SK-N-SH (cell line): ENCODE measurements around the gene MAPK10. TPM values are rescaled to one million over a fixed set of nuclear protein-coding genes. Genes with fewer than 3 reads are reported as not detected.
"Not testable (repeated sequence)": the region's sequence is repeated elsewhere in the genome, so short reads cannot be mapped to it uniquely, and the experiment has no call there.

Experiments
- CTCF ChIA-PET: fragments of 300-600, 350-600 bp; formaldehyde crosslinking; extraction: SDS; loops from one replicate; lab custom pipeline; 2021; lab: Yijun Ruan, JAX
- POLR2A ChIA-PET: fragments of 350-600 bp; sonication (Branson Sonifier 250); formaldehyde crosslinking; extraction: SDS; loops from one replicate; lab custom pipeline; 2020; ENCODE audit warnings: antibody characterized with exemption, inconsistent platforms; lab: Yijun Ruan, JAX
- DNase-seq: peaks from one replicate; pipeline ENCODE4 v3.0.0; 2012
- H2AFZ ChIP-seq: fragments of 200-600 bp; sonication (generic); 2 replicates; pipeline ENCODE4 v1.8.1; 2016; ENCODE audit warnings: antibody characterized with exemption, mild to moderate bottlenecking, low read depth
- H3F3A ChIP-seq: fragments of 200-600 bp; sonication (generic); replicated peaks from 2 replicates; pipeline ENCODE3; 2016; ENCODE audit warnings: antibody characterized with exemption, mild to moderate bottlenecking; ENCODE audit not compliant: insufficient read depth
- H3K27ac ChIP-seq, 2 experiments: fragments of 200-500 bp in 1 of 2; fragments of 200-600 bp in 1 of 2; sonication (Bioruptor generic) in 1 of 2; sonication (generic), shearing (Covaris generic) in 1 of 2; 2 replicates each; pipeline versions ENCODE4 v1.5.1 to v1.6.1; 2014 to 2016; ENCODE audit warnings: low read depth in 2 of 2, inconsistent platforms in 1 of 2, low read length in 1 of 2, mild to moderate bottlenecking in 1 of 2, mixed read lengths in 1 of 2
- H3K27me3 ChIP-seq: fragments of 200-600 bp; sonication (generic), shearing (Covaris generic); 2 replicates; pipeline ENCODE4 v1.6.1; 2016; ENCODE audit warnings: mixed run types; ENCODE audit not compliant: insufficient read depth
- H3K36me3 ChIP-seq, 2 experiments: fragments of 200-500 bp in 1 of 2; fragments of 200-600 bp in 1 of 2; sonication (Bioruptor generic) in 1 of 2; sonication (generic) in 1 of 2; replicated peaks in 1 of 2; 2 replicates each; pipeline versions ENCODE3 to v1.5.1; 2014 to 2016; ENCODE audit warnings: low read length in 1 of 2, mild to moderate bottlenecking in 1 of 2; ENCODE audit not compliant: insufficient read depth in 2 of 2, control insufficient read depth in 1 of 2
- H3K4me1 ChIP-seq, 2 experiments: fragments of 200-500 bp in 1 of 2; fragments of 200-600 bp in 1 of 2; sonication (Bioruptor generic) in 1 of 2; sonication (generic), shearing (Covaris generic) in 1 of 2; 2 replicates each; pipeline versions ENCODE4 v1.5.1 to v1.6.1; 2014 to 2016; ENCODE audit warnings: low read depth in 1 of 2, low read length in 1 of 2, mixed run types in 1 of 2; ENCODE audit not compliant: insufficient read depth in 2 of 2, control insufficient read depth in 1 of 2
- H3K4me2 ChIP-seq: fragments of 200-600 bp; sonication (generic), shearing (Covaris generic); 2 replicates; pipeline ENCODE4 v1.6.1; 2017; ENCODE audit warnings: mixed run types
- H3K4me3 ChIP-seq, 2 experiments: fragments of 200-500 bp in 1 of 2; fragments of 200-600 bp in 1 of 2; sonication (Bioruptor generic) in 1 of 2; sonication (generic), shearing (Covaris generic) in 1 of 2; 2 replicates each; pipeline versions ENCODE4 v1.5.1 to v1.8.1; 2014 to 2016; ENCODE audit warnings: low read depth in 2 of 2, inconsistent platforms in 1 of 2, low read length in 1 of 2, mild to moderate bottlenecking in 1 of 2, mixed read lengths in 1 of 2, moderate library complexity in 1 of 2
- H3K79me2 ChIP-seq: fragments of 200-600 bp; sonication (generic); 2 replicates; pipeline ENCODE4 v1.8.1; 2017; ENCODE audit warnings: mild to moderate bottlenecking; ENCODE audit not compliant: insufficient read depth
- H3K9ac ChIP-seq: fragments of 200-600 bp; sonication (generic); 2 replicates; pipeline ENCODE4 v1.6.1; 2017; ENCODE audit warnings: mixed run types
- H3K9me2 ChIP-seq: fragments of 200-600 bp; sonication (generic); 2 replicates; pipeline ENCODE4 v1.6.1; 2017; ENCODE audit warnings: mixed run types
- H3K9me3 ChIP-seq: fragments of 200-600 bp; sonication (generic); 2 replicates; pipeline ENCODE4 v1.6.1; 2017; ENCODE audit warnings: mixed run types, mild to moderate bottlenecking, moderate library complexity
- H4K20me1 ChIP-seq: fragments of 200-600 bp; sonication (generic); 2 replicates; pipeline ENCODE4 v1.6.1; 2017; ENCODE audit warnings: mild to moderate bottlenecking, mixed run types; ENCODE audit not compliant: insufficient read depth
- CHD2 ChIP-seq: fragments of 150-350 bp; IDR thresholded peaks from 2 replicates; pipeline ENCODE4 v1.6.1; 2018; ENCODE audit warnings: low read length; ENCODE audit not compliant: partially characterized antibody
- EZH2phosphoT487 ChIP-seq: fragments of 200-600 bp; sonication (generic); IDR thresholded peaks from 2 replicates; pipeline ENCODE4 v1.6.1; 2017; ENCODE audit warnings: low read depth, mixed run types, mild to moderate bottlenecking, antibody characterized with exemption, moderate library complexity, borderline replicate concordance
- FOSL2 ChIP-seq: IDR thresholded peaks from 2 replicates; pipeline ENCODE4 v1.4.0; 2012; ENCODE audit warnings: low read depth, mild to moderate bottlenecking, moderate library complexity, borderline replicate concordance
- FOXJ3 ChIP-seq: sonication (generic); formaldehyde crosslinking; IDR thresholded peaks from 2 replicates; pipeline ENCODE4 v1.5.1; 2020; ENCODE audit warnings: mild to moderate bottlenecking, missing genetic modification reagents
- GABPA ChIP-seq: IDR thresholded peaks from 2 replicates; pipeline ENCODE4 v1.4.0; 2012; ENCODE audit warnings: low read depth, mild to moderate bottlenecking
- NFIC ChIP-seq: IDR thresholded peaks from 2 replicates; pipeline ENCODE4 v1.4.0; 2012; ENCODE audit warnings: borderline replicate concordance
- NRF1 ChIP-seq: IDR thresholded peaks from 2 replicates; pipeline ENCODE4 v1.6.1; 2012; ENCODE audit warnings: low read depth, mild to moderate bottlenecking, low read length
- PBX3 ChIP-seq: IDR thresholded peaks from 2 replicates; pipeline ENCODE4; 2012
- POLR2AphosphoS5 ChIP-seq: IDR thresholded peaks from 2 replicates; pipeline ENCODE4 v1.6.1; 2012; ENCODE audit warnings: low read depth, low read length
- RCOR1 ChIP-seq: fragments of 150-350 bp; IDR thresholded peaks from 2 replicates; pipeline ENCODE4 v1.6.1; 2017; ENCODE audit warnings: antibody characterized with exemption, low read length
- RFX5 ChIP-seq: IDR thresholded peaks from 2 replicates; pipeline ENCODE4 v1.6.1; 2012; ENCODE audit warnings: mild to moderate bottlenecking, improper control_type of control experiment, low read length
- RXRA ChIP-seq: IDR thresholded peaks from 2 replicates; pipeline ENCODE4 v1.4.0; 2012; ENCODE audit warnings: low read depth, mild to moderate bottlenecking, borderline replicate concordance
- TAF1 ChIP-seq: IDR thresholded peaks from 2 replicates; pipeline ENCODE4 v1.6.1; 2012; ENCODE audit warnings: low read depth, mild to moderate bottlenecking, low read length, moderate library complexity, borderline replicate concordance
- TCF12 ChIP-seq: IDR thresholded peaks from 2 replicates; pipeline ENCODE4 v1.4.0; 2012
- WGBS: methylation state at CpG from one replicate; pipeline ENCODE4 v1.1.6; 2017; ENCODE audit warnings: low lambda C conversion rate; 5-methylcytosine and 5-hydroxymethylcytosine counted together
- polyA plus RNA-seq, 3 experiments: library from polyadenylated mRNA; depleted of rRNA; stranded (reverse); fragments of >200 nt; gene quantifications; 2 replicates each; pipeline ENCODE4 v1.2.3, GENCODE V29; 2012
- TF ChIP-seq, protein P1 (sequence below): IDR thresholded peaks from 2 replicates; pipeline ENCODE4 v1.4.0; 2012; ENCODE audit warnings: low read depth, borderline replicate concordance
- TF ChIP-seq, protein P2 (sequence below): fragments of 200-600 bp; sonication (generic); IDR thresholded peaks from 2 replicates; pipeline ENCODE4 v1.6.1; 2017; ENCODE audit warnings: antibody characterized with exemption, mild to moderate bottlenecking, moderate library complexity
- TF ChIP-seq, protein P3 (sequence below): fragments of 150-350 bp; IDR thresholded peaks from 2 replicates; pipeline ENCODE4 v1.6.1; 2017; ENCODE audit warnings: antibody characterized with exemption, low read length, low read depth, borderline replicate concordance

The MAPK10 gene
- polyA plus RNA-seq, 1 of the 3 experiments (the other 2 are of a cell fraction), result 8.1 TPM

- H3K36me3 ChIP-seq, H3K9ac ChIP-seq, DNase-seq, H3K9me2 ChIP-seq, H4K20me1 ChIP-seq, H3F3A ChIP-seq, H3K9me3 ChIP-seq, H3K27me3 ChIP-seq, H3K4me2 ChIP-seq, POLR2A ChIA-PET, H3K79me2 ChIP-seq, H3K4me1 ChIP-seq, CTCF ChIA-PET, H3K4me3 ChIP-seq, H3K27ac ChIP-seq, H2AFZ ChIP-seq: not testable (repeated sequence)
- WGBS, result 73% methylated on average over 3 of the region's 15 CpGs
Measured at GRCh38 chr4:86075796-86076195, 284.1 kb downstream of the MAPK10 start.

GRCh38 chr4:86060341-86060740, 299.5 kb downstream of the MAPK10 start:
- no peak overlapping the region for H3K4me2 ChIP-seq
- H3F3A ChIP-seq, result no peaks in the 10 kb centered on the region
- H3K27me3 ChIP-seq, result no peaks in the 10 kb centered on the region
- no peaks in the 10 kb centered on the region for H3K9me2 ChIP-seq
- no peak overlapping the region for H3K4me3 ChIP-seq
- H4K20me1 ChIP-seq, result no peaks in the 10 kb centered on the region
- H3K9me3 ChIP-seq, result 0 out of 2 replicates have a peak, but pooled peaks cover 3% of the 10 kb centered on the region
- H2AFZ ChIP-seq, result no peak overlapping the region
- whole genome bisulfite sequencing, result 67% methylated on average over 1 of the region's 1 CpG
- H3K9ac ChIP-seq, result no peak overlapping the region
- TF ChIP-seq RFX5 (no peak), RCOR1 (no peak), FOXJ3 (CRISPR knock-in tag) (no peak), NFIC (no peak)
- TF ChIP-seq, protein P1, sequence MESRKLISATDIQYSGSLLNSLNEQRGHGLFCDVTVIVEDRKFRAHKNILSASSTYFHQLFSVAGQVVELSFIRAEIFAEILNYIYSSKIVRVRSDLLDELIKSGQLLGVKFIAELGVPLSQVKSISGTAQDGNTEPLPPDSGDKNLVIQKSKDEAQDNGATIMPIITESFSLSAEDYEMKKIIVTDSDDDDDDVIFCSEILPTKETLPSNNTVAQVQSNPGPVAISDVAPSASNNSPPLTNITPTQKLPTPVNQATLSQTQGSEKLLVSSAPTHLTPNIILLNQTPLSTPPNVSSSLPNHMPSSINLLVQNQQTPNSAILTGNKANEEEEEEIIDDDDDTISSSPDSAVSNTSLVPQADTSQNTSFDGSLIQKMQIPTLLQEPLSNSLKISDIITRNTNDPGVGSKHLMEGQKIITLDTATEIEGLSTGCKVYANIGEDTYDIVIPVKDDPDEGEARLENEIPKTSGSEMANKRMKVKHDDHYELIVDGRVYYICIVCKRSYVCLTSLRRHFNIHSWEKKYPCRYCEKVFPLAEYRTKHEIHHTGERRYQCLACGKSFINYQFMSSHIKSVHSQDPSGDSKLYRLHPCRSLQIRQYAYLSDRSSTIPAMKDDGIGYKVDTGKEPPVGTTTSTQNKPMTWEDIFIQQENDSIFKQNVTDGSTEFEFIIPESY, result no peak
- TF ChIP-seq, protein P2, sequence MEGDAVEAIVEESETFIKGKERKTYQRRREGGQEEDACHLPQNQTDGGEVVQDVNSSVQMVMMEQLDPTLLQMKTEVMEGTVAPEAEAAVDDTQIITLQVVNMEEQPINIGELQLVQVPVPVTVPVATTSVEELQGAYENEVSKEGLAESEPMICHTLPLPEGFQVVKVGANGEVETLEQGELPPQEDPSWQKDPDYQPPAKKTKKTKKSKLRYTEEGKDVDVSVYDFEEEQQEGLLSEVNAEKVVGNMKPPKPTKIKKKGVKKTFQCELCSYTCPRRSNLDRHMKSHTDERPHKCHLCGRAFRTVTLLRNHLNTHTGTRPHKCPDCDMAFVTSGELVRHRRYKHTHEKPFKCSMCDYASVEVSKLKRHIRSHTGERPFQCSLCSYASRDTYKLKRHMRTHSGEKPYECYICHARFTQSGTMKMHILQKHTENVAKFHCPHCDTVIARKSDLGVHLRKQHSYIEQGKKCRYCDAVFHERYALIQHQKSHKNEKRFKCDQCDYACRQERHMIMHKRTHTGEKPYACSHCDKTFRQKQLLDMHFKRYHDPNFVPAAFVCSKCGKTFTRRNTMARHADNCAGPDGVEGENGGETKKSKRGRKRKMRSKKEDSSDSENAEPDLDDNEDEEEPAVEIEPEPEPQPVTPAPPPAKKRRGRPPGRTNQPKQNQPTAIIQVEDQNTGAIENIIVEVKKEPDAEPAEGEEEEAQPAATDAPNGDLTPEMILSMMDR, result no peak
- TF ChIP-seq, all 33 proteins: peak for 0
- no peak for DNase-seq
- ChIA-PET CTCF (interaction anchor here (1.0 to 2.8 kb wide), 2 partner anchors 15 to 17 kb away, joined by 3 to 15 read pairs; no protein-coding TSS in a partner anchor), POLR2A (no interaction called here)
- H3K27ac ChIP-seq, result no peak overlapping the region
- H3K79me2 ChIP-seq, result no peaks in the 10 kb centered on the region
- peaks cover 0 to 5% of the 10 kb centered on the region in 2 experiments for H3K36me3 ChIP-seq
- H3K4me1 ChIP-seq, result no peaks in the 10 kb centered on the region; a peak in 1 of 4 replicates

GRCh38 chr4:86058621-86059020, 301.2 kb downstream of the MAPK10 start:
- Histone ChIP-seq H3K4me3 (no peak overlapping the region), H2AFZ (no peak overlapping the region), H3F3A (no peaks in the 10 kb centered on the region), H3K27ac (no peak overlapping the region), H3K4me2 (no peak overlapping the region), H3K9me2 (no peaks in the 10 kb centered on the region), H4K20me1 (no peaks in the 10 kb centered on the region), H3K4me1 (no peaks in the 10 kb centered on the region; a peak in 1 of 4 replicates), H3K79me2 (no peaks in the 10 kb centered on the region), H3K36me3 (peaks cover 0 to 2% of the 10 kb centered on the region in 2 experiments), H3K9ac (no peak overlapping the region), H3K27me3 (no peaks in the 10 kb centered on the region), H3K9me3 (0 out of 2 replicates have a peak, but pooled peaks cover 3% of the 10 kb centered on the region)
- ChIA-PET POLR2A (no interaction called here), CTCF (interaction anchor here (0.6 to 4.8 kb wide), 3 partner anchors 15 to 829 kb away, joined by 3 to 24 read pairs (median 7); no protein-coding TSS in a partner anchor)
- no peak for DNase-seq
- no peak for TF ChIP-seq TAF1
- no peak for TF ChIP-seq CHD2
- no peak for TF ChIP-seq RCOR1
- no peak for TF ChIP-seq PBX3
- no peak for TF ChIP-seq NRF1
- no peak for TF ChIP-seq TCF12
- no peak for TF ChIP-seq GABPA
- no peak for TF ChIP-seq RXRA
- no peak for TF ChIP-seq FOSL2
- TF ChIP-seq, protein P3, sequence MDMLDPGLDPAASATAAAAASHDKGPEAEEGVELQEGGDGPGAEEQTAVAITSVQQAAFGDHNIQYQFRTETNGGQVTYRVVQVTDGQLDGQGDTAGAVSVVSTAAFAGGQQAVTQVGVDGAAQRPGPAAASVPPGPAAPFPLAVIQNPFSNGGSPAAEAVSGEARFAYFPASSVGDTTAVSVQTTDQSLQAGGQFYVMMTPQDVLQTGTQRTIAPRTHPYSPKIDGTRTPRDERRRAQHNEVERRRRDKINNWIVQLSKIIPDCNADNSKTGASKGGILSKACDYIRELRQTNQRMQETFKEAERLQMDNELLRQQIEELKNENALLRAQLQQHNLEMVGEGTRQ, result no peak
- TF ChIP-seq POLR2AphosphoS5, result no peak
- TF ChIP-seq EZH2phosphoT487, result no peak
